B cell (primary cell): ENCODE results near the gene CCL7. TPM values are rescaled to one million over a fixed set of nuclear protein-coding genes. Genes with fewer than 3 reads are reported as not detected.

Source experiments
- ATAC-seq: fragments of 200-7000 bp; cut with Tn5 transposase; one replicate; pipeline ENCODE4 v1.10.0; 2021; ENCODE audit warnings: low read depth, mild to moderate bottlenecking, moderate number of reproducible peaks, moderate library complexity
- CTCF ChIA-PET: fragments of 350-600 bp; sonication (Branson Sonifier 250); formaldehyde crosslinking; loops from one replicate; lab custom pipeline; 2021; ENCODE audit warnings: antibody characterized with exemption, inconsistent platforms; lab: Charles Lee
- POLR2A ChIA-PET: fragments of 350-600 bp; sonication (Branson Sonifier 250); formaldehyde crosslinking; loops from one replicate; lab custom pipeline; 2021; ENCODE audit warnings: antibody characterized with exemption; lab: Charles Lee
- DNase-seq: peaks from one replicate; pipeline ENCODE4 v3.0.0; 2013
- H2AFZ ChIP-seq: 2 replicates; pipeline ENCODE4 v1.6.1; 2012; ENCODE audit warnings: mild to moderate bottlenecking, low read depth, low read length; ENCODE audit not compliant: insufficient read depth, poor library complexity, severe bottlenecking
- H3K27ac ChIP-seq, 2 donors: 1 replicate in 1 of 2; 2 replicates in 1 of 2; pipeline ENCODE4 v1.5.1; 2012 to 2013; ENCODE audit warnings: low read length in 2 of 2, mild to moderate bottlenecking in 2 of 2, moderate library complexity in 1 of 2
- H3K27me3 ChIP-seq, 4 experiments: fragments of 200-600 bp in 1 of 4; sonication (generic) in 1 of 4; replicated peaks in 1 of 4; 1 replicate in 2 of 4; 2 replicates in 2 of 4; pipeline versions ENCODE4 v1.6.1 to v1.7.0; 2013 to 2016; ENCODE audit warnings: low read length in 3 of 4, mild to moderate bottlenecking in 2 of 4, mixed read lengths in 1 of 4, moderate library complexity in 1 of 4; ENCODE audit not compliant: insufficient read depth in 4 of 4, control insufficient read depth in 3 of 4; ENCODE audit errors: control extremely low read depth in 1 of 4
- H3K36me3 ChIP-seq, 2 experiments: replicated peaks in 1 of 2; 1 replicate in 1 of 2; 2 replicates in 1 of 2; pipeline versions ENCODE4 v1.6.1 to v1.7.1; 2013; ENCODE audit warnings: low read length in 1 of 2; ENCODE audit not compliant: insufficient read depth in 2 of 2, control insufficient read depth in 1 of 2; ENCODE audit errors: control extremely low read depth in 1 of 2, extremely low read depth in 1 of 2
- H3K4me1 ChIP-seq, 2 donors: fragments of 200-600 bp in 1 of 2; sonication (generic) in 1 of 2; 1 replicate in 1 of 2; 2 replicates in 1 of 2; pipeline versions ENCODE4 v1.5.1 to v1.6.1; 2013 to 2017; ENCODE audit warnings: low read length in 2 of 2; ENCODE audit not compliant: control insufficient read depth in 2 of 2, insufficient read depth in 2 of 2
- H3K4me2 ChIP-seq: replicated peaks from 2 replicates; pipeline ENCODE3; 2012; ENCODE audit warnings: mild to moderate bottlenecking, low read depth, low read length; ENCODE audit not compliant: poor library complexity, severe bottlenecking
- H3K4me3 ChIP-seq, 5 experiments: fragments of 200-600 bp in 1 of 5; sonication (generic) in 1 of 5; 1 replicate in 3 of 5; 2 replicates in 2 of 5; pipeline versions ENCODE4 v1.5.1 to v1.7.0; 2011 to 2016; ENCODE audit warnings: low read length in 4 of 5, mild to moderate bottlenecking in 4 of 5, low read depth in 2 of 5, control low read depth in 1 of 5, moderate library complexity in 1 of 5; ENCODE audit not compliant: insufficient read depth in 1 of 5; ENCODE audit errors: control extremely low read depth in 1 of 5, extremely low read depth in 1 of 5
- H3K79me2 ChIP-seq: fragments of 200-600 bp; sonication (generic); one replicate; pipeline ENCODE4 v1.6.0; 2016; ENCODE audit warnings: low read length; ENCODE audit not compliant: control insufficient read depth, insufficient read depth
- H3K9ac ChIP-seq: fragments of 200-600 bp; sonication (generic); 2 replicates; pipeline ENCODE4 v1.6.1; 2017; ENCODE audit warnings: mild to moderate bottlenecking, low read length, moderate library complexity
- H3K9me3 ChIP-seq, 3 donors: one replicate each; pipeline versions ENCODE4 v1.6.1 to v1.7.1; 2013; ENCODE audit warnings: low read length in 2 of 3; ENCODE audit not compliant: control insufficient read depth in 2 of 3, insufficient read depth in 1 of 3; ENCODE audit errors: control extremely low read depth in 1 of 3
- H4K20me1 ChIP-seq: 2 replicates; pipeline ENCODE4 v1.6.0; 2012; ENCODE audit warnings: mild to moderate bottlenecking, low read length; ENCODE audit not compliant: insufficient read depth, control insufficient read depth, poor library complexity, severe bottlenecking
- H3K27ac Mint-ChIP-seq: one replicate; pipeline ENCODE4 v1.8.0; 2021; ENCODE audit warnings: mixed read lengths
- H3K27me3 Mint-ChIP-seq: one replicate; pipeline ENCODE4 v1.8.0; 2021; ENCODE audit warnings: mixed read lengths
- H3K4me1 Mint-ChIP-seq: one replicate; pipeline ENCODE4 v1.8.0; 2021; ENCODE audit warnings: mixed read lengths
- H3K4me3 Mint-ChIP-seq: one replicate; pipeline ENCODE4 v1.8.0; 2021; ENCODE audit warnings: mixed read lengths
- H3K9me3 Mint-ChIP-seq: one replicate; pipeline ENCODE4 v1.8.0; 2022; ENCODE audit warnings: mixed read lengths; ENCODE audit not compliant: insufficient read depth
- CTCF ChIP-seq: fragments of 200-600 bp; IDR thresholded peaks from one replicate; pipeline ENCODE4 v1.8.0; 2022; ENCODE audit warnings: antibody characterized with exemption, mild to moderate bottlenecking
- EZH2 ChIP-seq: IDR thresholded peaks from 2 replicates; pipeline ENCODE4 v1.6.1; 2012; ENCODE audit warnings: borderline replicate concordance, low read depth, mild to moderate bottlenecking, moderate library complexity, low read length; ENCODE audit not compliant: insufficient read depth, poor library complexity, severe bottlenecking
- WGBS: methylation state at CpG from one replicate; pipeline ENCODE4 v1.1.5; 2013; ENCODE audit warnings: missing lambda C conversion rate; ENCODE audit not compliant: insufficient coverage; 5-methylcytosine and 5-hydroxymethylcytosine counted together
- intact Hi-C: fragments of 100-400 bp; cut with micrococcal nuclease; formaldehyde crosslinking; loops from one replicate; pipeline ENCODE4 v1.10.0; 2022
- polyA plus RNA-seq: library from polyadenylated mRNA; depleted of rRNA; stranded (reverse); fragments of >200 nt; gene quantifications from 2 replicates; pipeline ENCODE4 v1.2.3, GENCODE V29; 2012
- total RNA-seq, 2 donors: library from RNA; stranded (reverse); fragments of 120-200 nt in 1 of 2; gene quantifications; 1 replicate in 1 of 2; 2 replicates in 1 of 2; pipeline versions ENCODE4 v1.2.3 to v1.2.4, GENCODE V29; 2013 to 2022

CCL7 gene
- total and polyA plus RNA-seq, 2 donors (not counting 1 experiment from before 2014, with no cell fraction given): not detected

GRCh38 chr17:34314279-34314678, 44.3 kb downstream of the CCL7 start:
- Histone ChIP-seq H3K4me1 (peaks cover 0 to 3% of the 10 kb centered on the region in 2 donors), H3K4me2 (no peak overlapping the region), H3K4me3 (no peak overlapping the region), H3K27me3 (peaks cover 0 to 5% (median 2%) of the 10 kb centered on the region in 4 experiments), H3K27ac (no peak overlapping the region), H4K20me1 (no peaks in the 10 kb centered on the region), H3K79me2 (no peaks in the 10 kb centered on the region), H3K36me3 (no peaks in the 10 kb centered on the region), H2AFZ (no peak overlapping the region), H3K9ac (no peak overlapping the region), H3K9me3 (no peaks in the 10 kb centered on the region)
- Mint-ChIP-seq H3K4me1 (no peaks in the 10 kb centered on the region), H3K9me3 (no peaks in the 10 kb centered on the region), H3K27ac (no peak overlapping the region), H3K4me3 (no peak overlapping the region), H3K27me3 (peaks cover 35% of the 10 kb centered on the region)
- POLR2A ChIA-PET: no interaction called here
- 25% methylated on average over 4 of the region's 4 CpGs for WGBS
- TF ChIP-seq EZH2: no peak
- TF ChIP-seq CTCF: no peak
- CTCF ChIA-PET: no interaction called here
- ATAC-seq (no peak), DNase-seq (no peak)
- intact Hi-C loops: no loop called here

- Mint-ChIP-seq H3K9me3 (no peaks in the 10 kb centered on the region), H3K27ac (no peak overlapping the region), H3K4me3 (no peak overlapping the region), H3K27me3 (peaks cover 18% of the 10 kb centered on the region), H3K4me1 (no peaks in the 10 kb centered on the region)
- Histone ChIP-seq H3K9ac (no peak overlapping the region), H3K9me3 (no peaks in the 10 kb centered on the region), H4K20me1 (no peaks in the 10 kb centered on the region), H3K4me3 (no peak overlapping the region), H3K36me3 (no peaks in the 10 kb centered on the region), H3K27me3 (peaks cover 0 to 5% (median 4%) of the 10 kb centered on the region in 4 experiments), H3K27ac (no peak overlapping the region), H3K4me1 (peaks cover 0 to 3% of the 10 kb centered on the region in 2 donors), H3K79me2 (no peaks in the 10 kb centered on the region), H3K4me2 (no peak overlapping the region), H2AFZ (no peak overlapping the region)
- CTCF ChIA-PET: no interaction called here
- no CpG with 5 or more reads among the region's 3 CpGs for WGBS
- intact Hi-C loops: no loop called here
- no peak for DNase-seq
- POLR2A ChIA-PET: no interaction called here
- ATAC-seq: no peak
- no peak for TF ChIP-seq CTCF
- no peak for TF ChIP-seq EZH2
These were observed 48.5 kb downstream of the CCL7 start for GRCh38 chr17:34318474-34318873.
